GM12878 (cell line): Measurements from ENCODE around the gene SGK2.

ENCODE experiments used
- NR2C2 ChIP-seq: IDR thresholded peaks from 2 replicates; pipeline ENCODE4 v1.6.1; 2011; ENCODE audit warnings: borderline replicate concordance, low read depth; ENCODE audit not compliant: control insufficient read depth, insufficient read length
- TF ChIP-seq, protein P1 (sequence below), 3 experiments: IDR thresholded peaks in 2 of 3; conservative IDR thresholded peaks in 1 of 3; 2 replicates each; pipeline ENCODE4 v1.5.1; 2011; ENCODE audit warnings: low read depth in 3 of 3, low read length in 3 of 3, mild to moderate bottlenecking in 3 of 3, control low read depth in 2 of 3, moderate library complexity in 2 of 3, inconsistent platforms in 1 of 3, mixed read lengths in 1 of 3; ENCODE audit not compliant: control insufficient read depth in 2 of 3, insufficient read depth in 1 of 3; ENCODE audit errors: extremely low read depth in 1 of 3

DNA sequence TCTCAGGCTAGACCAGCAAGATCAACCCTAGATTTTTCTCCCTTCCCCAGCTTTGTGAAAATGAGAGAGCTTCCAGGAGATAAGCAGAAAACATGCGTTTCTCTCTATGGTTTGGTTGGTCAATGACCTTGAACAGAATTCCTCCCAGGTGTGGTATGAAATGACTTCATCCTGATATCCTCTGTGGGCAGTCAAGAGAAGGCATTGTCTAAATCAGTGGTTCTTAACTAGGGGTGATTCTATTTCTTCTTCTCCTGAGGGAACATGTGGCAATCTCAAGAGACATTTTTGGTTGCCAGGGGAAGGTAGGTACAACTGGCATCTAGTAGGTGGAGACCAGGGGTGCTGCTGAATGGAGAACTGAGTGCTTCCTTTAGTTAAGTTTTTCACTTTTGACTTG is 44.3 kb downstream of the SGK2 start:
- TF ChIP-seq, protein P1, sequence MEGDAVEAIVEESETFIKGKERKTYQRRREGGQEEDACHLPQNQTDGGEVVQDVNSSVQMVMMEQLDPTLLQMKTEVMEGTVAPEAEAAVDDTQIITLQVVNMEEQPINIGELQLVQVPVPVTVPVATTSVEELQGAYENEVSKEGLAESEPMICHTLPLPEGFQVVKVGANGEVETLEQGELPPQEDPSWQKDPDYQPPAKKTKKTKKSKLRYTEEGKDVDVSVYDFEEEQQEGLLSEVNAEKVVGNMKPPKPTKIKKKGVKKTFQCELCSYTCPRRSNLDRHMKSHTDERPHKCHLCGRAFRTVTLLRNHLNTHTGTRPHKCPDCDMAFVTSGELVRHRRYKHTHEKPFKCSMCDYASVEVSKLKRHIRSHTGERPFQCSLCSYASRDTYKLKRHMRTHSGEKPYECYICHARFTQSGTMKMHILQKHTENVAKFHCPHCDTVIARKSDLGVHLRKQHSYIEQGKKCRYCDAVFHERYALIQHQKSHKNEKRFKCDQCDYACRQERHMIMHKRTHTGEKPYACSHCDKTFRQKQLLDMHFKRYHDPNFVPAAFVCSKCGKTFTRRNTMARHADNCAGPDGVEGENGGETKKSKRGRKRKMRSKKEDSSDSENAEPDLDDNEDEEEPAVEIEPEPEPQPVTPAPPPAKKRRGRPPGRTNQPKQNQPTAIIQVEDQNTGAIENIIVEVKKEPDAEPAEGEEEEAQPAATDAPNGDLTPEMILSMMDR (IDR thresholded peaks at IDR 0.05 in 2 of 3, conservative IDR thresholded peaks at IDR 0.05 in 1 of 3; ENCODE audit: control insufficient read depth in 2 of 3, extremely low read depth in 1 of 3, insufficient read depth in 1 of 3, low read depth in 3 of 3, low read length in 3 of 3) = no peak
- TF ChIP-seq NR2C2 = no peak
